Stimulated activated CD4-positive, alpha-beta T cell treated with anti-CD3 and anti-CD28 coated beads, TNF-alpha, amount 100 ng/mL, for 48 hours (primary cell): ENCODE results near the gene URM1.
"Not testable (repeated sequence)": the region's sequence is repeated elsewhere in the genome, so short reads cannot be mapped to it uniquely, and the experiment has no call there.

ENCODE experiments used
- DNase-seq, 3 donors: peaks; one replicate each; pipeline ENCODE4 v3.0.0-alpha.2; 2020; ENCODE audit warnings: low read depth in 3 of 3

Gene URM1

GRCh38 chr9:128370752-128371629, at the start of gene URM1:
TSS of gene URM1 (plus strand) at chr9:128371374. CDS start at chr9:128371381, 7 bp downstream.
- DNase-seq = peak; percentile 89 to 93 (median 91)

GRCh38 chr9:128321879-128322403, 49.2 kb upstream of the URM1 start:
- DNase-seq = no peak

- DNase-seq = peak; percentile 85 to 94 (median 87)
Observed at GRCh38 chr9:128322404-128323211, 48.6 kb upstream of the URM1 start, which contains the start of the genes COQ4 and TRUB2. TSS of gene COQ4 (plus strand) at chr9:128322839. CDS start at chr9:128322859, 20 bp downstream. TSS of gene TRUB2 (minus strand) at chr9:128322447. CDS start at chr9:128322408, 39 bp downstream.

GRCh38 chr9:128323212-128323730, 47.9 kb upstream of the URM1 start:
- DNase-seq = no peak

DNA sequence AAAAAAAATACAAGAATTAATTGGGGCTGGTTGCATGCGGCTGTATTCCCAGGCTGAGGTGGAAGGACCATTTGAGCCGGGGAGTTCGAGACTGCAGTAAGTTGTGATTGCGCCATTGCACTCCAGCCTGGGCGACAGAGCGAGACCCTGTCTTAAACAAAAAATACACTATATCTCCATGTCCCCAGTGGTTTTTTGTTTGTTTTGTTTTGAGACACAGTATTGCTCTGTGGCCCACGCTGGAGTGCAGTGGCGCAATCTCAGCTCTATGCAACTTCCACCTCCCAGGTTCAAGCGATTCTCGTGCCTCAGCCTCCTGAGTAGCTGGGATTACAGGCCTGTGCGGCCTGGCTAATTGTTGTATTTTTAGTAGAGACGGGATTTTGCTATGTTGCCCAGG, 47.4 kb upstream of the URM1 start:
- DNase-seq = no peak

DNA sequence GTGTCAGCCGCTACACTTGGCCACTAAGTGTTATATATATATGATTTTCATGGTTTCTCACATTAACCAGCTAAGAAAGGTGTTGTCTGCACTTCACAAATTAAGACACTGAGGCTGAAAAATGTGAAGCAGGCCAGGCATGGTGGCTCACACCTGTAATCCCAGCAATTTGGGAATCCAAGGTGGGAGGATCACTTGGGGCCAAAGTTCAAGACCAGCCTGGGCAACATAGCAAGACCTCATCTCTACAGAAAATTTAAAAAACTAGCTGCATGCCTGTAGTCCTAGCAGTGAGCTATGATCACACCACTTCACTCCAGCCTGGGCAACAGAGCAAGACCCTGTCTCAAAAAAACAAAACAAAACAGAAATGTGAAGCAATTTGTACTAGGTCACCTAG, 46.8 kb upstream of the URM1 start:
- no peak for DNase-seq

- DNase-seq = no peak
Observed at GRCh38 chr9:128325629-128326028, 45.5 kb upstream of the URM1 start.

DNA sequence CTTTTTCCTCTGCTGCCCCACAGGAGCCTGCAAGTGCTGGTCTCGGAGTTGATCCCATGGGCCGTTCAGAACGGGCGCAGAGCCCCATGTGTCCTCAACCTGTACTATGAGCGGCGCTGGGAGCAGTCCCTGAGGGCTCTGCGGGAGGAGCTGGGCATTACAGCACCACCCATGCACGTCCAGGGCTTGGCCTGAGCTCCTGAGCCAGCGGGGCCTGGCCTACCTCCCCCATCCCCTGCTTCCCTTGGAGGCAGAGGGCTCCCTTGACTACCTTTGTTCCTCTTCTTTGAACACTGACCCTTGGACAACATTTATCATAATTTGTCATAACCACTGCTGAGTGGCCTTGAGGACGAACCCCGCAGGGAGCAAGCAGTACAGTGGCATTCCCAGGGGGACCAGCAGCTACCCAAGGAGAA, 37.7 kb upstream of the URM1 start:
- no peak for DNase-seq

DNA sequence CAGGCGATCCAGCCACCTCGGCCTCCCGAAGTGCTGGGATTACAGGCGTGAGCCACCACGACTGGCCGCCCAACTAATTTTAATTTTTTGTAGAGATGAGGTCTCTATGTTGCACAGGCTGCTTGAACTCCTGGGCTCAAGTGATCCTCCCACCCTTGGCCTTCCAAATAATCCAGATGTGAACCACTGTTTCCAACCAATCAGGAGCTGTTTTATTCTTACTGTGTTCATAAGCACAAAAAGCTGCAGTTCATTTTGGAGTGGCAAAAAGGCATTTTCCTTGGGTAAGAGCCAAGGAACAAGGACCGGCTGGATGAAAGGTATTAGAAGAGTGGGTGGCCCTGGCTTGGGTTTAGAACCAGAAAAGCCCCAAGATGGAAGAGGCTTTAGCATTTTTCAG, 36.0 kb upstream of the URM1 start:
- DNase-seq = no peak

GRCh38 chr9:128335914-128336313, 35.3 kb upstream of the URM1 start:
- no peak for DNase-seq

DNA sequence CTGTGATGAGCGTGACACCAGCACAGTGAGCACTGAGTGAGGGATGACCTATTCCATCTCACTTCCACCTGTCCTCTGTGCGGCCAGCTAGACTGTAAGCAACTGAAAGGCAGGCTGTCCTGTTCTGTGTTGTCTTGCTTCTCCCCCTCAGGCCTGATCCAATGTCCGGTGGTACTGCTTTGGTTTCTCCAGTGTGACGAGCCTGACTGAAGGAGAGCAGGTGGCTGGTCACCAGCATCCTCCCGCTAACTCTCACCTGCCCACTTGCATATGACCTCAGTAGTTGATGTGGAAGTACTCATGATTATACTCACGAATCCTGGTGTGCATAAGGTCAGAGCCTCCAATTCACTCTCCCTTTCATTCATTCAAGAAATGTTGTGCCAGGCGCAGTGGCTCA, 33.2 kb upstream of the URM1 start:
- no peak for DNase-seq

GRCh38 chr9:128338852-128339614, 32.1 kb upstream of the URM1 start:
- DNase-seq = not testable (repeated sequence)

DNA sequence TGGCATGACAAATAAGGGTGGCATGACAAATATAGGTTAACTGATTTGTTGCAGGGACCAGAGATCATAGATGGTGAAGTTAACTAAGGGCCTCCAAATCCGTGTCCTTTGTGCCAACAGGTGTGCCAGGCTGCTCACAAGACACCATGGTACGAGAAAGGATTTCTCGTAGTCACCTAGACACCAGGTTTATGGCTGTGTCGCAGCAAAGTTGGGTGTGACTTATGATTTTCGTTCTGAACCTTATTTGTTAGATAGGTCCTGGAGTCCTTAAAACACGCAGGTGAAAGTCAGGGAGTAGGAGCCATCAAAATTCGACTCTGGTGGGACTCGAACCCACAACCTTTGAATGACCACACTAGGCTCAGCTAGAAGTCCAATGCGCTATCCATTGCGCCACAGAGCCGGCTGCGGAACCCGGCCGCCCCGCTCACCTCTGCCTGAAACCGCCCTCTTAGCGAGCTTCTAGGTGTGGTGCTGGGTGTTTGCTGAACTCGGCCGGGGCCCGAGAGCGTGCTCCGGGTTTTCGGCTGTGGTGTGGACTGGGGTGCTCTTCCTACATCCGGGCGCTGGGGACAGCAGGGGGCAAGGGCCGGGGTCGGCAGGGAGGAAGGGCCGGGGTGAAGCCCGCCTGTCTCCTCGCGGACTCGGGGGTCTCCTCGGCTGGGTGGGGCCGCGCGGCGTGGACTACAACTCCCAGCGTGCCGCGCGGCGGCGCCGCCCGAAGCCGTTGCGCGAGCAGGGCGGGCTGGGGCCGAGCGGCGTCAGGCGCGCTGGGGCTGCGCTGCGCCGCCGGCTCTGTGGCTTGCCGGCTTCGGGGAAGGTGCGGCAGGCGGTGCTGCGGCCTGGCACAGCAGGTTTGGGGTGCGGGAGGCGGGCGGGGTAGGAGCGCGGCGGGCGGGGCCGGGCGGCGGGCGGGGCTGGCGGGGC, 31.1 kb upstream of the URM1 start, which contains the start of gene SLC27A4:
SLC27A4 (plus strand) TSS at position 767 of the 930 bp plus-strand sequence. CDS start 2,606 bp downstream, outside the sequence.
- peak; percentile 44 to 75 (median 55) for DNase-seq

DNA sequence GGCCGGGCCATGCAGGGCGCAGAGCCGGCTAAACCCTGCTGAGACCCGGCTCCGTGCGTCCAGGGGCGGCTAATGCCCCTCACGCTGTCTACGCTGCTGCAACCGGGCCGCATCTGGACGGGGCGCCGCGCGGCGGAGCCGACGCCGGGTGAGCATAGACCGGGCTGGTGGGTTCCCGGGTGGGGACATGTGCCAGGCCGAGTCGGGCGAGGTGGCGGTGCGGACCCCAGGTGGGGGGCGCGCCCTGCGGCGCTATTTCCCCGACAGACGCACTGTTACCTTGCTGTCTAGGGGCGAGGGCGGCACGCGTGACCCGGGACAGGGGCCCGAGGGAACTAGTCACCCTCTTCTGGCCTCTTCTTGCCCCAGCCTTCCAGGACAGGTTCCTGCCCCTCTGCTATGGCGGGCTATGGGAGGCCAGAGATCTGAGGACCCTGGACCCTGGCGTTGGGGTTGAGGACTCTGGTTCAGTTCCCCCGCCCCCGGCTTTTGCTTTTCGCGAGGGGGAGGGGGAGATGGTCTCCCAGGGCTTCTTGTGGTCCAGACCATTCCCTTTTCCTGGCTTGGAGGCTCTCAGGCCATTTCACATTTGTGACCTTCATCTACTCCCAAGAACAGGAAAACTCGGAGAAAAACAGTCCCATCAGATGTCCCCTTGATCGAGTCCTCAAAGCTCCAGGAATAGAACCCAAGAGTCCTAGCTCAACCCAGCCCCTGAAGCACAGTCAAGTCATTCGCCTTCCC, 30.3 kb upstream of the URM1 start:
- DNase-seq = peak in 1 of 3 donors; percentile 21

- peak; percentile 47 to 55 (median 51) for DNase-seq
Observed at GRCh38 chr9:128341435-128341849, 29.7 kb upstream of the URM1 start.

GRCh38 chr9:128342971-128343680, 28.0 kb upstream of the URM1 start:
- DNase-seq = no peak

GRCh38 chr9:128343855-128344254, 27.3 kb upstream of the URM1 start:
- DNase-seq = no peak

DNA sequence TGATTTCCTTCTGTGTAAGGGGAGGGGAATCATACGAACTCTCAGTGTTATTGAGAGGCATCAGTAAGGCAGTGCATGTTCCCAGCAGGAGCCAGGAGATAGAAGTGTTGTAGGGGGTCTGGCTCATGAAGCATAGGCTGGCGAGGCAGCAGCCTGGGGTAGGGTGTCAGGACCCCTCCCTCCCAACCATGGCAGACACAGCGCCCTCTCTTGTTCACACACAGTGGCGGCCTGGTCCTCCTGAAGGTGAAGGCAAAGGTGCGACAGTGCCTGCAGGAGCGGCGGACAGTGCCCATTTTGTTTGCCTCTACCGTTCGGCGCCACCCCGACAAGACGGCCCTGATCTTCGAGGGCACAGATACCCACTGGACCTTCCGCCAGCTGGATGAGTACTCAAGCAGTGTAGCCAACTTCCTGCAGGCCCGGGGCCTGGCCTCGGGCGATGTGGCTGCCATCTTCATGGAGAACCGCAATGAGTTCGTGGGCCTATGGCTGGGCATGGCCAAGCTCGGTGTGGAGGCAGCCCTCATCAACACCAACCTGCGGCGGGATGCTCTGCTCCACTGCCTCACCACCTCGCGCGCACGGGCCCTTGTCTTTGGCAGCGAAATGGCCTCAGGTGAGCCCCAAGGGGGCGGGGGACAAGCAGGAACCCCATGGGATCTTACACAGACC, 26.1 kb upstream of the URM1 start:
- DNase-seq = no peak
